Measurements from ENCODE around the gene MBOAT2. TPM values are rescaled to one million over a fixed set of nuclear protein-coding genes. Genes with fewer than 3 reads are reported as not detected.

Gene MBOAT2
- total RNA-seq, 1 donor from 2014 or later, result 6.2 TPM

DNA sequence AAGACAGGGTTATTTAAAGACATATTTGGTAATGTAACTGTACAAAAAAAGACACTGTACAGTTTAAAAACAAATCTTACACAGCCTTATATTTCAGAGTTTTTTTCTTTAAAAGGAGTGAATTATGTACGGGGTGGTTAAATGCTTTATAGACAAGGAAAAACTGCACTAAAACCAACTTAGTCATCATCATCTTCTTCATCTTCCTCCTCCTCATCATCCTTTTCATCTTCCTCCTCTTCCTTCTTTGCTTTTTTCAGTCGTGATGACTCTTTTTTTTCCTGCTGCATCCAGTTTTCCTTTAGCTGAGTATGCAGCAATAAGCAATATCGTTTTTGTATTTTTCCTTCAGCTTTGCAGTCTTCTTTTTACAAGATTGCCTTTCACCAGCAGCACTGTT is 14.6 kb upstream of the MBOAT2 start:
- no peak for DNase-seq (ENCODE audit: low read depth in 2 of 2)

DNA sequence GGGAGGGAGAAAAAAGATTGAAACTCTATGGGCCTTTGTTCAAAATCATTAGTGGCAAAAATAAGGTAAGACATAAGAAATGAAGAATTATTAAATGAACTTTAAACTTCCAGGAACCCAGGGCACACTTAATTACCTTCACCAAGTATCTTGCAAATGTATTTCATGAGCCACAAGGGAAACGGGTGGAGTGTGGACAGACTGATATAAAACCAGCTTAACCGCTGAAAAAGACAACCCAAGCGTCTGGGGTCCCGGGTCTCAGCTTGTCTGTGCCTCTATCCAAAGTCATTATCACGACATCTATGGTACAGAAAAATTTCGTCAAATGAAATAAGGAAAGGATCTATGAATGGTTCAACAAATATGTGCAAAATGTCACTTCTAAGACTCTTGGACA is 13.9 kb upstream of the MBOAT2 start:
- no peak for DNase-seq (ENCODE audit: low read depth in 2 of 2)

DNA sequence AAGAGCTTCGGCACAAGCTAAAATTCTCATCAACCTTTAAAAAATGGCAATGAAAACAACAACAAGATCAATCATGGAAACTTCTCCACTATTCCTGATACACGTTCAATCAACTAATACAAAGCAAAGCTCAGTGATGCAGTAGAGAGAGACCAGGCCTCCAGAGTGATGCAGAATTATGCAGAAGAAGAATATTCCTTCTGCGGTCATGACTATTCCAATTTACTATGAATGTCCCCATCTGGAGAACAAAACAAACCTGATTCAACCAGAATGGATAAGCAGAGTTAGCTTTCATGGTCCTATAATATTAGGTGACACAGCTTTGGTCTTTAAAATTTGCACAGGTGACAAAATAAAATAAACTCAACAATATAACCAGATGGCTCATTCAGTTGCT is 12.5 kb upstream of the MBOAT2 start:
- no peak for DNase-seq (ENCODE audit: low read depth in 2 of 2)

DNA sequence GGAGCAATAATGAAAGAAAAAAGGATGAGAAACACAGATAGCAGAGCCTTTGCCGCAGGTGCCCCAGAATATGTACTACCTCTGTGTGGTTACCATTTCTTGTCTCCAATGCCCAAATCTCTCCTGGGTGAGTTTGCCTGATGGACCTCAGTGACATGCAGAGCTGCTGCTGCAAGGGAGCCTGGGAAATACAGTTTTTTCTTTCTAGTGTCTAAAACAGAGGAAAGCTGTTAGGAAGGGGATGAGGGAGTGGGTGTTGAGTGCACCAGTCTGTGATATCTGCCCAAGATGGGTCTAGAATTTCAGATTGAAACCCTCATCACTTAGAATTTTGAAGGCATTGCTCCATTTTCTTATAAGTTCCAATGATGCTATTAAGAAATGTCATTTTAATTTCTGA is 9.9 kb upstream of the MBOAT2 start:
- no peak for DNase-seq (ENCODE audit: low read depth in 2 of 2)

DNA sequence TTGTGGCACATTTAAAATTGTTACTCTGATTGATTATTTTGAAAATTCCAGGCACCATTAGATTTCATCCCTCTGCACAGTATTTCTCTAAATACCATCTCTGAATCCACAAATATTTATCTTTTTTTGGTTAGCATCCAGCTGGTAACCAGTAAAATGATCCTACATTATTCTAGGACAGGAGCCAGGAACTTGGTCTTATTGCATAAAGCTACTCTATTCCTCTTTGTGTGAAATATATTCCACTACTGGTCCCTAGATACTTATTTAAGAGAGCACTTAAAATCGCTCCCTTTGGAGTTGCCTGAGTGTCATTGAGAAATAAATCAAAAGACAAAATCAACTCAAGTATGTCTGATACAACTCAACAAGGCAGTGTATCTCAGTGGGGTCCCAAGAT is 7.4 kb upstream of the MBOAT2 start:
- no peak for DNase-seq (ENCODE audit: low read depth in 2 of 2)

DNA sequence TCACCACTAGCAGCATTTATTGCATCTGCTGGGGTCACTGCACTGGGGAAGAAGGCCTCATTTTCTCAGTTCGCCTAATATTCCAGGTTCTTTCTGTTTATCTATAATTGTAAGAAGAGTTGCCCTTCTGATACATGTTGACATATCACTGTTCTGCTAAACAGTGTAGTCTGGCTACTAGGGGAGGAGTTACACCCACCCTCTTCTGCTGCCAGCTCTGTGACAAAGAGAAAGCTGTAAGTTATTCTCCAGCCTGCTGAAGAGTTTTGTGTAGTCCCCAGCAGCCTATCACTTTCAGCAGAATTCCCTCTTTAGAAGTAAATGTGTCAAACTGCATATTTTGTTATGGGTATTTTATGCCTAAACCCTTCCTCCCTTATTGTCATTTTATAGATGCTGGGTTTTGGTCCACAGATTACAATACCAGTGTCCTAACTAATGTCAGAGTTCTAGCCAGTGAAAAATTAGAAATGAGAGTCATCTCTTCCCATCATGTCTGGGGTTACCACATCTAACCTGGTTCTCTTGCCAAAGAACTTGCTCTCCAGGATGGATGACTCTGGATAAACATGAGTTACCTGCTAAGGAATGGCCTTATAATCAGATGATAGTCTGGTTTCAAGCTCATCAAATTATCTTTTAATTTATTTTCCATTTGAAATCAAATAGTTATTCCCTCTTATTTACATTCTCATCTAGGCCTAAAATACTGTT is 5.6 kb upstream of the MBOAT2 start:
- DNase-seq (ENCODE audit: low read depth in 2 of 2), result no peak

DNA sequence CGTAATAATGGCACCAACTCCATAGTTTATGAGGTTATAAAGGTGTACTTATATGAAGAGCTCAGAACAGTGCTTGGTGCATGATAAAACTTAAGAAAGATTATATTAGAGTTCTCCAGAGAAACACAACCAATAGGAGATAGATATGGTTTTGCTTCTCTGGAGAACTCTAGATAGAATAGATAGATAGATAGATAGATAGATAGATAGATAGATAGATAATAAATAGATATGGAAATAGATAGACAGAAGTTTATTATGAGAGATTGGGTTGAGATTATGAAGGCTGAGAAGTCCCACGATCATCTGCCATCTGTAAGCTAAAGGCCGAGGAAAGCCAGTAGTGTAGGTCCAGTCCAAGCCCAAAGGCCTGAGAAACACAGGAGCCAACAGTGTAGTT is 2.9 kb upstream of the MBOAT2 start:
- DNase-seq (ENCODE audit: low read depth in 2 of 2), result no peak

DNA sequence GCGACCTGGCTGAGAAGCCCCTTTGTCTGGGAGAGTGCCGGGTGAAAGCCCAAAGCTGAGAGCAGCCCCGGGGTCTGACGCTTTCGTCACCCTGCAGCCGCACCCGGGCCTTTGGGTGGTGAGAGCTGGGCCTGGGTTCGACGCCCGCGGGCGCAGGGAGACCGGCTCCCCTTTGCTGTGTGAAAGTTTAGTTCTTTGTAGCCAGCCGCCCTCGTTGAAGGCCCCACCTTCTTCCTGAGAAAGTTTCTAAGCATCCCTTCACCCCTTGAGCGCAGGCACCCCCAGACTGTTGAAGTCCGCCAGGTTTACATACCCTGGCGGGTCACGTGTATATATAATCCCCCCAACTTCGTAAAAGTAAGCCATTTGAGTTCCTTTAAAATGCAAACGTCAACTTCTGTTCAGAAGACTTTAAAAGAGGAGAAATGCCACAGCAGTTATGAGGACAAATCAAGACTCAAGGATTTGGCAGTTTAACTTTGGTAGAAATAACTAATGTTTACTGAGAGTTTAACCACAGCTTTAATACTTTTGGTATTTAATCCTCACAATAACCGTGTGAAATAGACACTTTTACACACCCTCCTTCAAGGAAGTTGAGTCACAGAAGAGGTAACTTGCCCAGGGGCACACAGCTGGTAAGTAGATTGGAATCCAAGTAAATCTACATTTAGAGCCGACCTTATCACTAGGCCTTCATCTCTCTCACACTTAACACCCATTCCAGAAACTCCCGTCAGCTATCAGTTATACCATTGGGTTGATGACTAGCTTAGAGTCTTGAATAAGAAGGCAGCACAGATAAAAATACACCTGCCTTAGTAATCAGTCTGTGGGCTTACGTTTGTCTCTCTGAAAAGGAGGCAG is 1.1 kb upstream of the MBOAT2 start:
- peak in 1 of 2 donors; percentile 41 for DNase-seq (ENCODE audit: low read depth in 2 of 2)

DNA sequence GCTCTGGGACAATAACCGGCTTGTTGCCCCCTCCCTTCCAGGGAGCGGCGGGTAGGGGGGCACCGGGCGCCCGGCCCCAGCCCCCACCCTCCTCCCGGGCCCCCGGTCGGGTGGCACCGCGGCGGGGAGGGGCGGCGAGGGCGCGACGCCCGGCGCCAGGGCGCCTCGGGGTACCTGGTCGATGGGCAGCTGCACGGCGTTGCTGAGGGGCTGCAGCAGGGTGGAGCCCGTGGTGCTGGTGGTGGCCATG is 193 bp downstream of the MBOAT2 start:
- no peak for DNase-seq (ENCODE audit: low read depth in 2 of 2)

DNA sequence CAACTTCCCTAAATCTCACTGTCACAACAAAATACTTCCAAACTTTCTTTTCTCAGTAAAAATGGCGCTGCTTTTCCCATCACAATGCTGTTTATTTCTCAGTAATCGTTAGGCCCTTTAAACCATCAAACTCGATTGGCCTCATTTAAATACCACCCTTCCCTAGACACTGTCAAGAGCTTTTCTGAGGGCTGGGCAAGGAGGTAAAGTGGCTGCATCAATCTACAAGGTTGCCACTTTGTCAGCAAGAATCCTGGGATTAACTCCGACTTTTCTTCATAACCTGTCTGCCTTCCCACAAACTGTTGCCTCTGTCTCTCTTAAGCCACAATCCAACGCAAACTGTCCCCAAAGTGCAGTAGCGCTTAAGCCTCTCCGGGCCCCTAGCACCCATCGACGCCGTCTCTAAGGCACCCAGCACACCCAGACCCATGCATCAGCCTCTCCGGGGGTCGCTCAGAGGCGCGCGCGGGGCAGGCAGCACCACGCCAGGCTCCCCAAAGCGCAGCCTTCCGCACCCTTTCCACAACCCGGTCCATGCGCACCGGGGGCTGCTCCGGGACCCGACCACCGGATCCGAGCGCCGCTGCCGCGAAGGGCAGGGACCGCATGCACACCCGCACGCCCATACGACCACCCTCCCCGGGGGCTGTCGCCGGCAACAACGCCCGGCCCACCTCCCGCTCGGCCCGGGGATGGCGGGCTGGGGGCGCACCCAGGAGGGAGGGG is 683 bp downstream of the MBOAT2 start:
- peak in 1 of 2 donors; percentile 36 for DNase-seq (ENCODE audit: low read depth in 2 of 2)

DNA sequence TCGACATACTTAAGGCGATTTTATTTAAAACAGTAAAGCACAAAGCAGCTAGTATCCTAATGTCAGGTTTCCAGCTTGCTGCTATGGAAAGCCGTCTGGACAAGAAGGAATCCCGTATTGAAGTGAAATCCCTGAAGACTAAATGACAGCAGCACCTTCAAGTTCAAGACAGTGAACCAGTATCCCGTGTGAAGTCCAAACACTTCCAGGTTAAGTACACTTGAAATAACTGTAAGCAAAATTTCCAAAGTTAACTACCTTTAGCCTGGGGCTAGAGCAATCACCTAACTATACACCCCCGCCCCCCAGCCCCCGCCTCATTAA is 1.2 kb downstream of the MBOAT2 start:
- DNase-seq (ENCODE audit: low read depth in 2 of 2), result peak in 1 of 2 donors; percentile 21

DNA sequence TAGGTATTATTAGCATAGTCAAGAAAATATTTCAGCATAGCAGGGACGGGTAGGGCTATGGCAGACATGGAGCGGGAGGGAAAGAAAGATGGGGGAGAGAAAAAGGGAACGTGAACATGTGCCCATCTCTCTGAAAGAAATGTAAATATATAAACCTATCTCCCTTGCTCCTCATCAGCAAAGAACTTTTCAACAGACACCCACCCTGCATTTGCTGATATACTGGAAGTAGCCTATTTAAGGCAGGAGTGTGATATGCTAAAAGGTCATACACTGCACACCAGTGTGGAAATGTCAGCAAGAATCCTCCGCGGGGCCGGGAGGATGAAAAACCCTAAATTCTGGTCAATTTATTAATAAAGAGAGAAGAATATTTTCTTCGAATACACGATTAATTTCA is 1.7 kb downstream of the MBOAT2 start:
- no peak for DNase-seq (ENCODE audit: low read depth in 2 of 2)

DNA sequence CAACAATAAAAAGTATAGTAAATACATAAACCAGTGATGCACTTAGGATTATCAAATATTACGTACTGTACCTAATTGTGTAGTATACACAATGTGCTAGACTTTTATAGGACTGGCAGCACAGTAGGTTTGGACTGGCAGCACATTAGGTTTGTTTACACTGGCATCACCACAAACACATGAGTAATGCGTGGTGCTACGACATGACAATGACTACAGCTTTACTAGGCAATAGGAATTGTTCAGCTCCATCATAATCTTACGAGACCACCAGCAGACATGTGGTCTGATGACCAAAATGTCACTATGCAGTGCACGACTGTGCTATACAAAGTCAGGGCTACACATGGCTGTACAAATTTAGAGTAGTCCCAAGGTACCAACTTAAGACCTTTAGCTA is 2.3 kb downstream of the MBOAT2 start:
- DNase-seq (ENCODE audit: low read depth in 2 of 2), result peak; percentile 57 to 76

DNA sequence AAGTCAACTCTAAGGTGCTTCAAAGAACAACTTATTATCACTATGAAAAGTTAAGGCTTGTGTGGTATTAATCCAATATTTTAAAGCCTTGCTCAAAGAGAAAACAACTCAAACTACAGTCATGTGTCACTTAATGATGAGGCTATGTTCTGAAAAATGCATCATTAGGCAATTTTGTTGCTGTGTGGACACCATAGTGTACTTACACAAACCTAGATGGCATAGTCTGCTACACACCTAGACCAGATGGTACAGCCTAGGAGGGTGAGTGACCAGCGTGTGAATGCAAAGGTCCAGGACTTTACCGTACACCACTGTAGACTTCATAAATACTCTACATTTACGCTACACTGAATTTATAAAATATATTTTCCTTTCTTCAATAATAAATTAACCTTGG is 3.0 kb downstream of the MBOAT2 start:
- DNase-seq (ENCODE audit: low read depth in 2 of 2), result no peak

DNA sequence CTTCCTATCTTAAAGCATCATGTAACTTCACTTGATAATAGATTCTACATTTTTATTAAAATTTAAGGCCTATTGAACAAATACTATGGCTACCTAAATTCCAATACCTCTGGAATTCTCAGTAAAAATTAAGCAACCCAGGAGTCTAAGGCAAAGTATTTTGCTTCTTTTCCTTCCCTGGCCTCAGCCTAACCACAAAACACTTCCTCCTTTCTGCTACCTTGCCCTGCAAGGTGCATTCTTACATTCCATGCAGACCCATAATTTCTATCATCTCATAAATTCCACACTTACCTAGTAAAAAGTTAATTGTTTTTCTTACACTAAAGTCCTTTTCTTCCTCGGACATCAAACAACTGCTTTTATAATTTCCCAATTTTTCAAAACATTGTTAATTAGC is 3.7 kb downstream of the MBOAT2 start:
- no peak for DNase-seq (ENCODE audit: low read depth in 2 of 2)

DNA sequence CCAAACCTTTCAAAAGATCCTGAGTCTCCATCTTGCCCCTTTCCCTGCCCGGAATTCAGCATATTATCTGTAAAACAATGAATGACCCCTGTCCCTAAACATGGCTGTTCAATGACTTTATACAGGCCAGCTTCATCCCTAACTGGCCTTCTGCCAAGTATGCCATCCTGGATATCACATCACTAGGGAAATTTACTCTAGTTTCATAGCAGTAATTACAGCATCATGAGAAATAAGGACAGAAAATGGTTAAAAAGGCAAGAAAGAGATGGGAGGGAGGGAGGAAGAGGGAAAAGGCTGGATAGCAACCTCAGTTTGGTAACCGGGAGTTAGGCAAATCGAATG is 4.4 kb downstream of the MBOAT2 start:
- peak in 1 of 2 donors; percentile 37 for DNase-seq (ENCODE audit: low read depth in 2 of 2)

DNA sequence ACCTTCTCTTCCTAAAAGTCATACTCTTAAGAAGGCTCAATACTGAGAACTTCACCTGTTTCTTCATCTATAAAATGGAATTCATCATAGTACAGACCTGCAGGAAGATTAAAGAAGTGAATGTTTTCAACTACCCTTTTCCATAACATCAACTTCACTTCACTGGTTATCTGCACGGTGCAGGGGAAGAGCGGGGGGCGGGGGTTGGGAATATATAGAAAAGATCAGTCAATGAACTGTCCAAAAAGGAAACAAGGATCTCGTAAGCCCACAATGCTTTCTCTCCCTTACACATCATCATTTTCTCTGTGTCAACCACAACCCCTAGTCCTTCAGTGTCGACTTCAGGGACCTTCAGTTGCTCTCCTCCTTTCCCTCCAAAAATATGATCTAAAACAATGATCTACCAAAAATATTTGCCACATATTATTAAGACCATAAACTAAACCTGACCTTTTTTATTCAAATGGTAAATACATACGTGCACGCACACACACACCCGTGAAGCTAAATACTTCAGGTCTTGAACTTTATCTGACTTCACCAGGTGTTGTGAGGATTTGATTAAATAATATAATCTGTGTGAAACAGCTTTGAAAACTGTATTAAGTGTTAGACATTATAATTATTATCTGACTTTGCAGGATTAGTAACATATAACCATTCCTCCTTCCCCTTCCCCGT is 4.9 kb downstream of the MBOAT2 start:
- no peak for DNase-seq (ENCODE audit: low read depth in 2 of 2)

DNA sequence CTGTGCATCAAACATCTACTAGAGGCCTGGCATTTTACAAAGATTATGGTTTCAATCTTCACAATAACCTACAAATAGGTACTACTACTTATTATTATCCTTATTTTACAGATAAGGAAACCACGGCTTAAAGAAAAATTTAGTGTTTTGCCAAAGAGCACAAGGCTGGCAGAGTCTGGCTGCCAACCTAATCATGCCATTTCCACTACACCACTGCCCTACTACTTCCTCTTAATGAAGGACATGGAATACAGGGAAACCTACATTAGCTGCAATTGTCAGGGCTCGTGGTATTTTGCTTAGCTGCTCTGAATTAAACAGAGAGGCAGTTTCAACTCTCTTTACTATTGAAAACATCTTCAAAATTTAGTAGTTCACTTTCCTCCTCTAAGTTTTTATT is 5.9 kb downstream of the MBOAT2 start:
- no peak for DNase-seq (ENCODE audit: low read depth in 2 of 2)

DNA sequence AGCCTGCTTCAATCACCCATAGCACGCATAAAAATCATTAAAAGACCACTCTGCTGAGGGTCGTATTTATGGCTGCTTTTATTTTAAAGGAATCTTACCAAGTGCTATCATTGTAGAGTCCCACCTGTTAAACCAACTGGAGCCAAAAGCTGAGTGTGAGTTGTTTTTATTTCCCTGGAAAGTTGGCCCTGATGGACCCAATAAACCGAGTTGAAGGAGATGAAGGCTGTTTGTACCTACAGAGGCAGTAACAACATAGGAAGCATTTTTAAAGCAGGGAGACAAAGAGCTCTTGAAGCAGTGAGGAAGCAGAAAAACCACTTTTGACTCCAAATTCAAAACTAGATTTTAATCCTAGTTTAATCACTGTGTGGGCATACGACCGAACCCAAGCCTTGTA is 6.4 kb downstream of the MBOAT2 start:
- DNase-seq (ENCODE audit: low read depth in 2 of 2), result no peak

DNA sequence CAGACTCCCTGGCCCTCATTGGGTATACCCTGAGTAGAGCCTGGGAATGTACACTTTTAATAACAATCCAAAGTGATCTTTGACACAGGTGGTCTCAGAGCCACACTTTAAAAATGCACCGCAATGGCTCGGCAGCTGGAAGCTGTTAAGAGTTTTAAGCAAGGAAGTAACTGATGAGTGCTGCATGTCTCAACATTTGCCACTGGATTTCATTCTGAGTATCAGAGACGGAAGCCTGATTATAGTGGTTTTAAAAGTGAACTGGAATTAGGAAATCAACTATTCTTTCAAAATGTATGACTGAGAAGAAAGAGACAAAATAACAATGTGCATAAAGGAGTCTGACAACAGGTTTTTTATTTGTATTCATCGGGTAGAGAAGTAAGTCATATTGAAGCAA is 7.5 kb downstream of the MBOAT2 start:
- no peak for DNase-seq (ENCODE audit: low read depth in 2 of 2)

DNA sequence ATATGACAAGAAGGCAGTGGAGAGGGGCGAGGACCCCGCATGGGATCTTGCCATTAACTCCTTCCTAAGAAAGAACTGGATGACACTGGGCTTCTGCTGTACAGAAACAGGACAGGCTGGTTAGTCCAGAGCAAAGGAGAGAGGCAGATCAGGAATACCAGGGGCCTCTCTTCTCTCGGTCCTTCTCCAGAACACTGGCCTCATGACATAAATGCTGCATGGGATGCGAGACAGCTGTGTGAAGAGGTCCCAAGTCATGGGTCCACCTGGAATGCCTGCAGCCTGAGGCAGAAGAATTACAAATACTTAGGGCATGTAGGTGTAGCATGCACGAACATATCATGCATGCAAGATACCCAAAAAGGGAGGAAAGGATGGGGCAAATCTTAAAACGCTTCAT is 9.1 kb downstream of the MBOAT2 start:
- no peak for DNase-seq (ENCODE audit: low read depth in 2 of 2)

DNA sequence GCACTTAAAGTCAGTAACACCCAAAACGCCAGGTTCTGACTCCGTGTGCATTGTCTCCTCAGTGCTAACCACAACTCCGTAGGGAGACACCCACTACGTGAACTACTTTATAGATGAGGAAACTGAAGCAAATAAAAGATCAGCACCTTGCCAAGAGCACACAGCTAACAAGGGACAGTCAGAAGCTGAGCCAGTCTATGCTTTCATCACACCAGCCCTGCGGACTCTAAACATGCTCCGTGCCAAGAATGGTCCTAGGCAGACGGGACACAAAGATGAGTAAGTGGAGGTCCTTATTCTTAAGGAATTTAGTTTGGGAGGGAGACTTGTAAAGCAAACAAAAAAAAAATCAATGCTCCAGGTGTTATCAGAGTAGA is 9.6 kb downstream of the MBOAT2 start:
- no peak for DNase-seq (ENCODE audit: low read depth in 2 of 2)
